ENCODE results near the gene C1orf21.

Gene C1orf21

GRCh38 chr1:184558691-184559090, 171.9 kb downstream of the C1orf21 start:
- no peaks in the 10 kb centered on the region for H3K36me3 ChIP-seq (ENCODE audit: insufficient read depth, low read length)
- H3K4me3 ChIP-seq (ENCODE audit: low read length), result no peak overlapping the region
- no peaks in the 10 kb centered on the region for H3K4me1 ChIP-seq (ENCODE audit: insufficient read depth, low read length)
- H3K27me3 ChIP-seq (ENCODE audit: insufficient read depth, low read length), result no peaks in the 10 kb centered on the region
- H3K9me3 ChIP-seq (ENCODE audit: low read length), result no peaks in the 10 kb centered on the region
- no peak overlapping the region for H2AFZ ChIP-seq (ENCODE audit: low read depth, low read length)

- Histone ChIP-seq H3K36me3 (ENCODE audit: insufficient read depth, low read length) (no peaks in the 10 kb centered on the region), H3K4me3 (ENCODE audit: low read length) (no peak overlapping the region), H3K9me3 (ENCODE audit: low read length) (no peaks in the 10 kb centered on the region), H3K4me1 (ENCODE audit: insufficient read depth, low read length) (no peaks in the 10 kb centered on the region), H3K27me3 (ENCODE audit: insufficient read depth, low read length) (no peaks in the 10 kb centered on the region), H2AFZ (ENCODE audit: low read depth, low read length) (no peak overlapping the region)
Measured at GRCh38 chr1:184559117-184559713, 172.4 kb downstream of the C1orf21 start.

GRCh38 chr1:184562806-184563205, 176.0 kb downstream of the C1orf21 start:
- Histone ChIP-seq H3K36me3 (ENCODE audit: insufficient read depth, low read length) (no peaks in the 10 kb centered on the region), H3K4me3 (ENCODE audit: low read length) (no peak overlapping the region), H3K27me3 (ENCODE audit: insufficient read depth, low read length) (no peaks in the 10 kb centered on the region), H3K9me3 (ENCODE audit: low read length) (no peaks in the 10 kb centered on the region), H3K4me1 (ENCODE audit: insufficient read depth, low read length) (no peaks in the 10 kb centered on the region), H2AFZ (ENCODE audit: low read depth, low read length) (no peak overlapping the region)

- Histone ChIP-seq H3K9me3 (ENCODE audit: low read length) (no peaks in the 10 kb centered on the region), H3K36me3 (ENCODE audit: insufficient read depth, low read length) (no peaks in the 10 kb centered on the region), H2AFZ (ENCODE audit: low read depth, low read length) (no peak overlapping the region), H3K4me3 (ENCODE audit: low read length) (no peak overlapping the region), H3K4me1 (ENCODE audit: insufficient read depth, low read length) (no peaks in the 10 kb centered on the region), H3K27me3 (ENCODE audit: insufficient read depth, low read length) (no peaks in the 10 kb centered on the region)
Measured at GRCh38 chr1:184563308-184563707, 176.5 kb downstream of the C1orf21 start.

GRCh38 chr1:184567009-184567408, 180.2 kb downstream of the C1orf21 start:
- no peaks in the 10 kb centered on the region for H3K9me3 ChIP-seq (ENCODE audit: low read length)
- no peak overlapping the region for H3K4me3 ChIP-seq (ENCODE audit: low read length)
- H3K27me3 ChIP-seq (ENCODE audit: insufficient read depth, low read length), result no peaks in the 10 kb centered on the region
- no peaks in the 10 kb centered on the region for H3K4me1 ChIP-seq (ENCODE audit: insufficient read depth, low read length)
- H3K36me3 ChIP-seq (ENCODE audit: insufficient read depth, low read length), result no peaks in the 10 kb centered on the region
- H2AFZ ChIP-seq (ENCODE audit: low read depth, low read length), result no peak overlapping the region

- Histone ChIP-seq H3K27me3 (ENCODE audit: insufficient read depth, low read length) (no peaks in the 10 kb centered on the region), H2AFZ (ENCODE audit: low read depth, low read length) (no peak overlapping the region), H3K4me3 (ENCODE audit: low read length) (no peak overlapping the region), H3K4me1 (ENCODE audit: insufficient read depth, low read length) (no peaks in the 10 kb centered on the region), H3K9me3 (ENCODE audit: low read length) (no peaks in the 10 kb centered on the region), H3K36me3 (ENCODE audit: insufficient read depth, low read length) (no peaks in the 10 kb centered on the region)
Measured at GRCh38 chr1:184567637-184568036, 180.8 kb downstream of the C1orf21 start.

GRCh38 chr1:184568148-184568547, 181.3 kb downstream of the C1orf21 start:
- H3K27me3 ChIP-seq (ENCODE audit: insufficient read depth, low read length), result no peaks in the 10 kb centered on the region
- no peaks in the 10 kb centered on the region for H3K9me3 ChIP-seq (ENCODE audit: low read length)
- no peaks in the 10 kb centered on the region for H3K4me1 ChIP-seq (ENCODE audit: insufficient read depth, low read length)
- no peak overlapping the region for H2AFZ ChIP-seq (ENCODE audit: low read depth, low read length)
- no peak overlapping the region for H3K4me3 ChIP-seq (ENCODE audit: low read length)
- H3K36me3 ChIP-seq (ENCODE audit: insufficient read depth, low read length), result no peaks in the 10 kb centered on the region

- no peak overlapping the region for H2AFZ ChIP-seq (ENCODE audit: low read depth, low read length)
- no peaks in the 10 kb centered on the region for H3K9me3 ChIP-seq (ENCODE audit: low read length)
- H3K36me3 ChIP-seq (ENCODE audit: insufficient read depth, low read length), result no peaks in the 10 kb centered on the region
- no peaks in the 10 kb centered on the region for H3K4me1 ChIP-seq (ENCODE audit: insufficient read depth, low read length)
- H3K4me3 ChIP-seq (ENCODE audit: low read length), result no peak overlapping the region
- H3K27me3 ChIP-seq (ENCODE audit: insufficient read depth, low read length), result no peaks in the 10 kb centered on the region
Measured at GRCh38 chr1:184569106-184569505, 182.3 kb downstream of the C1orf21 start.

- Histone ChIP-seq H3K36me3 (ENCODE audit: insufficient read depth, low read length) (no peaks in the 10 kb centered on the region), H3K4me3 (ENCODE audit: low read length) (no peak overlapping the region), H3K4me1 (ENCODE audit: insufficient read depth, low read length) (peaks cover 12% of the 10 kb centered on the region), H3K27me3 (ENCODE audit: insufficient read depth, low read length) (no peaks in the 10 kb centered on the region), H3K9me3 (ENCODE audit: low read length) (no peaks in the 10 kb centered on the region), H2AFZ (ENCODE audit: low read depth, low read length) (no peak overlapping the region)
Measured at GRCh38 chr1:184574588-184574987, 187.8 kb downstream of the C1orf21 start.

- Histone ChIP-seq H3K4me1 (ENCODE audit: insufficient read depth, low read length) (peaks cover 12% of the 10 kb centered on the region), H2AFZ (ENCODE audit: low read depth, low read length) (no peak overlapping the region), H3K4me3 (ENCODE audit: low read length) (no peak overlapping the region), H3K27me3 (ENCODE audit: insufficient read depth, low read length) (no peaks in the 10 kb centered on the region), H3K9me3 (ENCODE audit: low read length) (no peaks in the 10 kb centered on the region), H3K36me3 (ENCODE audit: insufficient read depth, low read length) (no peaks in the 10 kb centered on the region)
Measured at GRCh38 chr1:184576822-184577221, 190.0 kb downstream of the C1orf21 start.

- Histone ChIP-seq H3K36me3 (ENCODE audit: insufficient read depth, low read length) (no peaks in the 10 kb centered on the region), H2AFZ (ENCODE audit: low read depth, low read length) (no peak overlapping the region), H3K4me1 (ENCODE audit: insufficient read depth, low read length) (peaks cover 12% of the 10 kb centered on the region), H3K9me3 (ENCODE audit: low read length) (no peaks in the 10 kb centered on the region), H3K27me3 (ENCODE audit: insufficient read depth, low read length) (no peaks in the 10 kb centered on the region), H3K4me3 (ENCODE audit: low read length) (no peak overlapping the region)
Measured at GRCh38 chr1:184577319-184577718, 190.5 kb downstream of the C1orf21 start.

GRCh38 chr1:184582411-184582810, 195.6 kb downstream of the C1orf21 start:
- no peaks in the 10 kb centered on the region for H3K4me1 ChIP-seq (ENCODE audit: insufficient read depth, low read length)
- no peak overlapping the region for H2AFZ ChIP-seq (ENCODE audit: low read depth, low read length)
- no peak overlapping the region for H3K4me3 ChIP-seq (ENCODE audit: low read length)
- H3K27me3 ChIP-seq (ENCODE audit: insufficient read depth, low read length), result no peaks in the 10 kb centered on the region
- H3K9me3 ChIP-seq (ENCODE audit: low read length), result no peaks in the 10 kb centered on the region
- H3K36me3 ChIP-seq (ENCODE audit: insufficient read depth, low read length), result no peaks in the 10 kb centered on the region

GRCh38 chr1:184583849-184584248, 197.0 kb downstream of the C1orf21 start:
- Histone ChIP-seq H3K36me3 (ENCODE audit: insufficient read depth, low read length) (no peaks in the 10 kb centered on the region), H3K9me3 (ENCODE audit: low read length) (no peaks in the 10 kb centered on the region), H3K4me1 (ENCODE audit: insufficient read depth, low read length) (no peaks in the 10 kb centered on the region), H3K27me3 (ENCODE audit: insufficient read depth, low read length) (no peaks in the 10 kb centered on the region), H3K4me3 (ENCODE audit: low read length) (no peak overlapping the region), H2AFZ (ENCODE audit: low read depth, low read length) (no peak overlapping the region)

GRCh38 chr1:184588701-184589100, 201.9 kb downstream of the C1orf21 start:
- Histone ChIP-seq H3K9me3 (ENCODE audit: low read length) (no peaks in the 10 kb centered on the region), H3K36me3 (ENCODE audit: insufficient read depth, low read length) (no peaks in the 10 kb centered on the region), H3K27me3 (ENCODE audit: insufficient read depth, low read length) (no peaks in the 10 kb centered on the region), H3K4me1 (ENCODE audit: insufficient read depth, low read length) (no peaks in the 10 kb centered on the region), H2AFZ (ENCODE audit: low read depth, low read length) (no peak overlapping the region), H3K4me3 (ENCODE audit: low read length) (no peak overlapping the region)
